ENCODE measurements around the gene PAK4.

GRCh38 chr19:39167461-39168257, 42.1 kb downstream of the PAK4 start:
- TF ChIP-seq POLR2AphosphoS5 (IDR thresholded peaks at IDR 0.05; ENCODE audit: low read depth, low read length) (no peak), TAF1 (IDR thresholded peaks at IDR 0.05; ENCODE audit: borderline replicate concordance, low read depth, low read length) (no peak)
